ENCODE results near the gene RPTOR. TPM values are rescaled to one million over a fixed set of nuclear protein-coding genes. Genes with fewer than 3 reads are reported as not detected.
A peak's percentile ranks its signal among the peaks of the same experiment; 100 is the strongest.
"Not testable (repeated sequence)": the region's sequence is repeated elsewhere in the genome, so short reads cannot be mapped to it uniquely, and the experiment has no call there.

The RPTOR gene
- polyA plus RNA-seq, 1 donor from 2014 or later, result 9.9 TPM

- Mint-ChIP-seq H3K27ac (peak overlapping the region in 1 of 3 donors; percentile 18), H3K4me1 (peaks cover 0 to 2% (median 0%) of the 10 kb centered on the region in 3 donors)
Observed at GRCh38 chr17:80804466-80804865, 259.8 kb downstream of the RPTOR start.

DNA sequence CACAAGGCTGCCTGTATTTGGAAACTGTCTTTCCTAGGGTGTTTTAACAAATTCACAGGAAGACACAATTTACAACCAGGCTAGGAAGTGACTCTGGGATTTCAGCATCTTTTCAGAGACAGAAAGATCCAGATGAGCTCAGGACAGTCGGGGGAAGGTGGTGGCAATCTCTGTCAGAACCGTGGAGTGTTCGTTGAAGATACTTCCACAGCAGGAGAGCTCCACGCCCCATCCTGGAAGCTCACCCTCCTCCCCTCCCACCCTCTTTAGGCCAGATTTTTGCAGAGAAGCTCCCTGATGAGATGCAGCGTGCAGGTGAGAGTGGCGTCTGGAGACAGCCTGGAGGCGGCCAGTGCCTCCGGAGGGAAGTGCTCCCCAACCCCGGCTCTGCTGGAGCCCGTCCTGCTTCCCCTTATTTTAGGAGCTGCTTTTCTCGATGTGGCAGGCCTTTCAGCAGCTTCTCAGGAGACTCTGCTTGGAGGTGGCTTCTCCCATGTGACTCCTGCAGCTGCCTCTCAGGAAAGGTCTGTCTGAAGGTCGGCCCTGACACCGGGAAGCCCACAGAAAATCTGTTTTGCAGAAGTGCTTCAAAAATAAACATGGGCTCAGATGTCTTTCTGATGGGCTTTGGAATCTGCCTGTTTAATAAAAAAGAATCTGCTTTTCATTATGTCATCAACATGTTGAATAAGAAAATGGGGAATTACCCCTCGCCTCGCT, 260.6 kb downstream of the RPTOR start:
- Mint-ChIP-seq H3K36me3 (peaks cover 19% of the 10 kb centered on the region), H3K4me1 (peaks cover 0 to 2% (median 0%) of the 10 kb centered on the region in 3 donors), H3K27me3 (no peaks in the 10 kb centered on the region), H3K9me3 (peaks cover 2 to 17% (median 3%) of the 10 kb centered on the region in 3 donors), H3K4me3 (no peak overlapping the region), H3K27ac (peak overlapping the region in 1 of 3 donors; percentile 18)

More at GRCh38 chr17:80804466-80804865, 259.8 kb downstream of the RPTOR start:
- Mint-ChIP-seq H3K9me3 (peaks cover 2 to 17% (median 3%) of the 10 kb centered on the region in 3 donors), H3K36me3 (peaks cover 19% of the 10 kb centered on the region), H3K27me3 (no peaks in the 10 kb centered on the region), H3K4me3 (no peak overlapping the region)

- Mint-ChIP-seq H3K36me3 (peaks cover 19% of the 10 kb centered on the region), H3K4me1 (peaks cover 0 to 13% (median 11%) of the 10 kb centered on the region in 3 donors), H3K27ac (no peak overlapping the region), H3K4me3 (no peak overlapping the region), H3K27me3 (no peaks in the 10 kb centered on the region), H3K9me3 (peaks cover 2 to 17% (median 3%) of the 10 kb centered on the region in 3 donors)
Observed at GRCh38 chr17:80807014-80807413, 262.4 kb downstream of the RPTOR start.

- no peak overlapping the region for H3K4me3 Mint-ChIP-seq
- peaks cover 0 to 15% (median 14%) of the 10 kb centered on the region in 3 donors for H3K4me1 Mint-ChIP-seq
- peaks cover 19% of the 10 kb centered on the region for H3K36me3 Mint-ChIP-seq
- no peaks in the 10 kb centered on the region for H3K27me3 Mint-ChIP-seq
- peaks cover 2 to 17% (median 3%) of the 10 kb centered on the region in 3 donors for H3K9me3 Mint-ChIP-seq
- H3K27ac Mint-ChIP-seq, result no peak overlapping the region
Observed at GRCh38 chr17:80807882-80808281, 263.2 kb downstream of the RPTOR start.

DNA sequence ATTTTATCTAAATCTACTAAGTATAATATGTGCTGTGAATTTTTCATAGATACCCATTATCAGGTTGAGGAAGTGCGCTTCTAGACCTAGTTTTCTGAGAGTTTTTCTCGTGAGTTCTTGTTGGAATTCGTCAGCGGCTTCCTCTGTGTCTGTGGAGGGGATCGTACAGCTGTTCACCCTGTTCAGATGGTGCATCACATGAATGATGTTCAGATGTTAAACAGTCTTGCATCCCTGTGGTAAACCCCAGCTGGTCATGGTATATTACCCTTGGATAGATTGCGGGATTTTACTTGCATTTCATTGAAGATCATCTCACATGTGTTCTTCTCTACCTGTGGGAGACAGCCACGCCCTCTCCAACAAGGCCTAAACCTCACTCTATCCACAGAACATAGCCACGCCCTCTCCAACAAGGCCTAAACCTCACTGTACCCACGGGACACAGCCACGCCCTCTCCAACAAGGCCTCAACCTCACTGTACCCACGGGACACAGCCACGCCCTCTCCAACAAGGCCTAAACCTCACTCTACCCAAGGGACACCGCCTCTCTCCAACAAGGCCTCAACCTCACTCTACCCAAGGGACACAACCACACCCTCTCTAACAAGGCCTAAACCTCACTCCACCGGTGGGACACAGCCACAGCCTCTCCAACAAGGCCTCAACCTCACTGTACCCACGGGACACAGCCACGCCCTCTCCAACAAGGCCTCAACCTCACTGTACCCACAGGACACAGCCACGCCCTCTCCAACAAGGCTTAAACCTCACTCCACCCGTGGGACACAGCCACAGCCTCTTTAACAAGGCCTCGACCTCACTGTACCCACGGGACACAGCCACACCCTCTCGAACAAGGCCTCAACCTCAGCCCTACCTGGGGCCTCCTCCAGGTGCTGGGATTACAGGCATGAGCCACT, 266.8 kb downstream of the RPTOR start:
- H3K4me3 Mint-ChIP-seq, result peak overlapping the region in 2 of 4 donors; percentile 24 to 89
- H3K27ac Mint-ChIP-seq, result peak overlapping the region in 2 of 3 donors; percentile 67 to 92
- H3K9me3 Mint-ChIP-seq, result peaks cover under 1 to 11% (median 2%) of the 10 kb centered on the region in 3 donors
- H3K4me1 Mint-ChIP-seq, result peaks cover 0 to 14% (median 12%) of the 10 kb centered on the region in 3 donors
- H3K27me3 Mint-ChIP-seq, result no peaks in the 10 kb centered on the region
- H3K36me3 Mint-ChIP-seq, result peaks cover 12% of the 10 kb centered on the region

DNA sequence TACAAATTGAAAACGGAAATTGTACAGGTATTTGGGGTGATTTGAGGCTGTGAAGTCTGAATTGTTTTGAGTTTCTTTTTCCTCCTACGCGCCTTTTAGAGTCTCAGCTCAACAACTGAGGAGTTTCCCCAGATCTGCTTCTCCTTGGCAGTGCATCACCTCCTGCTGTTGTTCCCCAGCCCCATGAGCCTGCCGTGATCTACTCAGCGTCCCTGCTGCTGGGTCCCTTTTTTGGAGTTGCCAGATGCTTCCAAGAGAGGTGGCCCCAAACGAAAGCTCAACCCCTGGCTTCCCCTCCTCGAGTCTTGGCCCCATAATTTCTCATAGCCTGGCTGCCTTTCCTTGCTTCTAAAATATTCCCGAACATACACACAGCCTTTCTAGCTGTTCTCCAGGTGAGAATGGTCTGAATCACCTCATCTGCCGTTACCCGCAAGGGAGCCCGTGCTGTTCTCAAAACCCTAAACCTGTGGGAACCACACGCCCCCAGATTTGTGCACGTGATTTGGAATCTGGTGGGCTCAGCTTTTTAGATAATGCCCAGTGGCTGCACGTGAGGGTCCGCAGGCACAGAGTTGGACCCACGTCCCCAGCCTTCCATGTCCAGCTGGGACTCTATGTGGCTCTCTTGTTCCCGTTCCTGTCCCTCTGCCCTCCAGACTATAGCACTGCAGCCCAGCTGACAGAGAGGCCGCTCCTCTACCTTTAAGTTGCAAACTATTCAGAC, 267.9 kb downstream of the RPTOR start:
- peaks cover 0 to 2% (median 0%) of the 10 kb centered on the region in 3 donors for H3K9me3 Mint-ChIP-seq
- H3K27ac Mint-ChIP-seq, result peak overlapping the region in 2 of 3 donors; percentile 67 to 77
- H3K4me1 Mint-ChIP-seq, result peaks cover 0 to 14% (median 12%) of the 10 kb centered on the region in 3 donors
- peaks cover 7% of the 10 kb centered on the region for H3K36me3 Mint-ChIP-seq
- H3K27me3 Mint-ChIP-seq, result no peaks in the 10 kb centered on the region
- peak overlapping the region in 1 of 4 donors; percentile 17 for H3K4me3 Mint-ChIP-seq

GRCh38 chr17:80813318-80813717, 268.7 kb downstream of the RPTOR start:
- no peaks in the 10 kb centered on the region for H3K9me3 Mint-ChIP-seq
- peaks cover 0 to 14% (median 12%) of the 10 kb centered on the region in 3 donors for H3K4me1 Mint-ChIP-seq
- no peaks in the 10 kb centered on the region for H3K27me3 Mint-ChIP-seq
- peaks cover 8% of the 10 kb centered on the region for H3K36me3 Mint-ChIP-seq
- H3K27ac Mint-ChIP-seq, result no peak overlapping the region
- H3K4me3 Mint-ChIP-seq, result no peak overlapping the region

DNA sequence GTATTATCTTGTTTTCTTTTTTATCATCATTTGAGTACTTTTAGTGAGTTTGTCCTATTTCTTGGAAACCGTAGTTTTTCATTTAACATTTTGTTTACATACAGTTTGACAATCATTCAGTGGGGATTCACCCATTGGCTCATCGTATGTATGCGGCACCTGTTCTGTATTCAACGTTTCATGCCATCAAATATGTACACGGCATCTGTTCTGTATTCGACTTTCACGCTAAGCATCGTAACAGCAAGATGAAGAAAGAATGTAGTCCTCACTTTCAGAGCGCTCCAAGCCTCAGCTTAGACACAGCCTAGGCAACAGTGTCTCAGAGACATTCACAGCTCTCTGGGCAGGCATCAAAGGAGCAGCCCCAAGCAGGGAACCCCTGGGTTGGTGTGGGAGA, 269.9 kb downstream of the RPTOR start:
- peaks cover 2% of the 10 kb centered on the region for H3K36me3 Mint-ChIP-seq
- H3K27ac Mint-ChIP-seq, result peak overlapping the region in 1 of 3 donors; percentile 5
- no peak overlapping the region for H3K4me3 Mint-ChIP-seq
- H3K9me3 Mint-ChIP-seq, result no peaks in the 10 kb centered on the region
- no peaks in the 10 kb centered on the region for H3K27me3 Mint-ChIP-seq
- H3K4me1 Mint-ChIP-seq, result peaks cover 0 to 17% (median 16%) of the 10 kb centered on the region in 3 donors

- peaks cover 0 to 17% (median 16%) of the 10 kb centered on the region in 3 donors for H3K4me1 Mint-ChIP-seq
- no peaks in the 10 kb centered on the region for H3K27me3 Mint-ChIP-seq
- H3K9me3 Mint-ChIP-seq, result no peaks in the 10 kb centered on the region
- peak overlapping the region in 1 of 3 donors; percentile 5 for H3K27ac Mint-ChIP-seq
- peaks cover 4% of the 10 kb centered on the region for H3K36me3 Mint-ChIP-seq
- no peak overlapping the region for H3K4me3 Mint-ChIP-seq
Observed at GRCh38 chr17:80815151-80815681, 270.6 kb downstream of the RPTOR start.

DNA sequence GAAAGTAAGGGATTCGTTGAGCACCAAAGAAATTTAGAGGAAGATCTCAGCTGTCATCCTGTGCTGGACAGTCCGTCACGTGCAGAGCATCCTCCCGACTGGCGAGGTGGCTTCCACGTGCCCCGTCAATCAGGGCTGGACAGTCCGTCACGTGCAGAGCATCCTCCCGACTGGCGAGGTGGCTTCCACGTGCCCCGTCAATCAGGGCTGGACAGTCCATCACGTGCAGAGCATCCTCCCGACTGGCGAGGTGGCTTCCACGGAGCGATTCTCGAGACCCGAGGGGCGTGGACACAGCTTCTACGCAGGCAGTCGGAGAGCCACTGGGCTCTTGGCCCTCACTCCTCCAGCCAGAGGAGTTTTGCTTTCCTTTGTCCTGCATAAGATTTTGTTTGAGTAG, 271.1 kb downstream of the RPTOR start:
- H3K36me3 Mint-ChIP-seq, H3K9me3 Mint-ChIP-seq, H3K4me3 Mint-ChIP-seq, H3K27ac Mint-ChIP-seq, H3K27me3 Mint-ChIP-seq: not testable (repeated sequence)
- peaks cover 0 to 17% (median 16%) of the 10 kb centered on the region in 3 donors for H3K4me1 Mint-ChIP-seq

DNA sequence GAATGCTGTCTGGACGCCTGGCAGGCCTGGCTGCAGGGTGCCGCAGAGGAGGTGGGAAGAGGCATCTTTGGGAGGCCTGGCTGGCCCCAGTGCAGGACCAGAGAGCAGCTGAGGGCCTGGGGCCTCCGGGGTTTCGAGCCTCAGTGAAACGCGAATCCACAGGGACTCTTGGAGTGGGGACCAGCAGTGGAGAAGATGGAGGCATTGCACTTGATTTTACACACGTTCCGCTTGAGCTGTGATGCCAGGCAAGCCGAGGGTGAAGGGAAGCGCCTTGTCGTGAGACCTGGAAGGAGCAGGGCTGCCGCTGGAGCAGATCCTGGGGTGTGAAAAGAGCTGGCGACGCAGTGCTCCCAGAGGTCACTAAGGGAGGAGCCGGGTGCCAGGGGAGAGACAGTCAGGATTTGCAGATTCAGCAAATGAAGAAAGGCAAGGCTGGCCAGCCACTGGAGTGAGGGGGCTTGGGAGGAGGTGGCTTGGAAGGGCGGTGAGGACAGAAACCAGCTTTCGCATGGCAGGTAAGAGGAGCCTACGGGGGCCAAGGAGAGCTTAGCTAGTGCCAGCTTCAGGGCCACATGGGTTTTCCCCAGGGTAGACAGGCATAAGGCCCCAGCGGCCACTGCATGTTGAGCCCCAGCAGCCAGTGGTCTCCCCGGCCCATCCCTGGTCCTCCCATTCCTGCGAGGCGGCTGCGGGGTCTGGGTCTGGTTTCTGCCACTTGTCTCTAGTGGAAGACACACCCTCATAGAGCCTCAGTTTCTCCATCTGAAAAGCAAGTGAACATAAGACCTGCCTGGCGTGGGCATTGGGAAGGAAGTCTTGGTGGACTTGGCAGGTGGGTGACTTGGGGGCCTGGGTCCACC, 271.8 kb downstream of the RPTOR start:
- H3K36me3 Mint-ChIP-seq, result peaks cover 4% of the 10 kb centered on the region
- no peaks in the 10 kb centered on the region for H3K27me3 Mint-ChIP-seq
- H3K9me3 Mint-ChIP-seq, result no peaks in the 10 kb centered on the region
- H3K4me3 Mint-ChIP-seq, result no peak overlapping the region
- peaks cover 0 to 12% (median 10%) of the 10 kb centered on the region in 3 donors for H3K4me1 Mint-ChIP-seq
- peak overlapping the region in 1 of 3 donors; percentile 33 for H3K27ac Mint-ChIP-seq

DNA sequence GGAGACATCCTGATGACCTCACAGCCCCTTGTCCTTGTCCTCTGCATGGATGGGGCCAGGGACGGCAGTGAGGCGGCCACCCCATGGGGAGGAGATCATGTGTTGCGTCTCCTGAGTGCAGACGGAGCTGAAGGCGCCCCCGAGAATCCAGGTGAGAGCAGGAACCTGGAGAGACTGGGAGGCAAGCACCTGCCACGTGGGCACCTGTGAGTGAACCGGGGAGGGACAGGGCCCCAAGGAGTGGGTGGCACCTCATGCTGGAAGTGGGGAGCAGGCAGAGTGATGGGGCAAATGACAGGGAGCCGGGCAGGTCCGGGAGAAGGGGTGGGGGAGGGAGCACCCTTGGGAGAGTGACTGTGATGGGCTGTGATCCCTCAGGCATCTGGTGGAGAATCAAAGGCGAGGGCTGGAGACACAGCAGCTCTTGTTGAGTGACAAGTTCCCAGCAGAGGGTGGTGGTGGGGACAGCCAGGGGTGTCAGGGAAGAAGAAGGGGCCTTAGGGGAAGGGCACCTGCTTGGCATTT, 272.7 kb downstream of the RPTOR start:
- Mint-ChIP-seq H3K36me3 (peaks cover 4% of the 10 kb centered on the region), H3K27me3 (no peaks in the 10 kb centered on the region), H3K4me3 (no peak overlapping the region), H3K27ac (peak overlapping the region in 1 of 3 donors; percentile 33), H3K4me1 (peaks cover 0 to 4% (median 2%) of the 10 kb centered on the region in 3 donors), H3K9me3 (no peaks in the 10 kb centered on the region)

DNA sequence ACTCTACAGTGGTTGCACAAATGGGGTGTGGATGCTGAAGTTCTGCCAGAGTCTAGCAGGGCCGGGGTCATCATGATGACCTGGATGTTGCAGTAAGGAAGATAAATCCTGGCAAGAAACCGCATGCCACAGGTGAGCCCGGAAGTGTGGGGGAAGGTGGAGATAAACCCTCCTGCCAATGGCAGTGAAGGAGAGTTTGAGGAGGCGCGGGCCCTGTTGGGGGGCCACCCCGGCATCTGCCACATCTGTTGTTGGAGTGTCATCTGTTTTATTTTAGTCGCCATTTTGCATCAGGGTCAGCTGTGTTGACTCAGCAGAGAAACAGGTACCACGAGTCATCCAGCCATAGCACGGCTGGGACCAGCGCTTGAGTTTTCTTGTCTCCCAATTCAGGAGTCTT, 273.2 kb downstream of the RPTOR start:
- H3K4me3 Mint-ChIP-seq, result no peak overlapping the region
- no peaks in the 10 kb centered on the region for H3K9me3 Mint-ChIP-seq
- H3K4me1 Mint-ChIP-seq, result peaks cover 0 to 4% (median 2%) of the 10 kb centered on the region in 3 donors
- no peaks in the 10 kb centered on the region for H3K27me3 Mint-ChIP-seq
- H3K27ac Mint-ChIP-seq, result no peak overlapping the region
- H3K36me3 Mint-ChIP-seq, result peaks cover 4% of the 10 kb centered on the region
